ENCODE measurements around the gene MYO9A.

GRCh38 chr15:71826196-71826595 lies 291.8 kb downstream of the MYO9A start:
- no peak for TF ChIP-seq CTCF (IDR thresholded peaks at IDR 0.05; ENCODE audit: poor library complexity)
- no peak for TF ChIP-seq EZH2 (IDR thresholded peaks at IDR 0.05; ENCODE audit: borderline replicate concordance)

Data from hepatocyte (in vitro differentiated cells).